Measurements from ENCODE around the gene POMP.
"Not testable (repeated sequence)": the region's sequence is repeated elsewhere in the genome, so short reads cannot be mapped to it uniquely, and the experiment has no call there.

The POMP gene

GRCh38 chr13:28637714-28638355, 21.1 kb upstream of the POMP start:
- DNase-seq (ENCODE audit: low spot score): no peak

DNA sequence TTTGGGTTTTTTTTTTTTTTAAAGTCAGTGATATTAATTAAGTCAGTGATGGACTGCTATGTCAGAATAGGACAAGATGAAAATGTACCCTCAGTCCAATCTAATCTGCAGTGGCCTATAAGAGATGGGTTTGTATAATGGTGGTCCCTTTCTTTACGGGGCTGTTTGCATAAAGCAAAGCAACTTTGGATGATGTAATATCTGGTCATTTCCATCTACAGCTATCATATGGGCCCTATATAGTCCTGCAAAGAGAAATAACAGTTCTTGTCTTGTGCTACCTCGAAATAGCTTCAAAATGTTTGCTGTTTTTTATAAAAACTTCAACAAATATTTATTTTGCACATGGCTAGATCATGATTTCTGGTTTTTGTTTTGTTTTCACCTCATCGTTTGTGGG, 20.2 kb upstream of the POMP start:
- no peak for DNase-seq (ENCODE audit: low spot score)

GRCh38 chr13:28640861-28641599, 17.9 kb upstream of the POMP start:
- no peak for DNase-seq (ENCODE audit: low spot score)

DNA sequence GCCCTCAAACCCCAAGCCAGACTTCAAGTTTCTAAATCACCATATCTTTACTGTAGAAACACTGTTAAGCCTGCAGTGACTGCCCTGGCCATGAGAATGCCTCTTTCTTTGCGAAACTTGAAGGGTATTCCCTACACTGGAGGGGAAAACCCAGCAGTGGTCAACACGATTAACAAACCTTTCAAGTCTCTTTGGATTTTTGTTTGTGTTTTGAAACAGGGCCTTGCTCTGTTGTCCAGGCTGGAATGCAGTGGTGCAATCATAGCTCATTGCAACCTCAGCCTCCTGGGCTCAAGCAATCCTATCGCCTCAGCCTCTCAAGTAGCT, 17.4 kb upstream of the POMP start:
- no peak for DNase-seq (ENCODE audit: low spot score)

- DNase-seq (ENCODE audit: low spot score): no peak
Observed at GRCh38 chr13:28650284-28650683, 8.6 kb upstream of the POMP start.

DNA sequence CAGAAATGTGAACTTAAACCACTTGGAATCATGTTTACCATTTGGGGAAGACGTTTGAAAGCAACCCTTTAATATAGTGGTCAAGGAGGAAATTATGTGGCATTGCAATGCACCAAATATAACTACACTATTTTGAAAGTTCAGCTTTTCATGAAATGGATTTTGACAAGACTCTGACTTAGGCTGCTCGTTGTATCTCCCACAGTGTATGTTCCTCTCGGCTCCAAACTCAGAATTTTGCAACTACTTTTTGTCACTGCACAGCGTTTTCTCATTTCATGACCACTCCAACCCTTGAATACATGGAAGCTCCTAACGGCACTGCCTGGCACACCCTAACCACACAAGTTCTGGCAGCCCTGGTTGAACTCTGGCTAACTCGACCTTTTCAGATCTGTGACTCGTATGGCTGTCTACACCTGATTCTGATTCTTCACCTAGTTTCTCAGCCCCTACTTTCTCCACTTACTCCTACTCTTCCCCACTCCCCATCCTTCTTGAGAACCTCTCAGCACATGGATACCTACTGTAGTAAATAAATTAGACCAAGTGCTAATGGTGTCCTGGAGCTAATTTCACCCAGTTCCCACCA, 7.0 kb upstream of the POMP start:
- no peak for DNase-seq (ENCODE audit: low spot score)

GRCh38 chr13:28653111-28653510, 5.8 kb upstream of the POMP start:
- no peak for DNase-seq (ENCODE audit: low spot score)

DNA sequence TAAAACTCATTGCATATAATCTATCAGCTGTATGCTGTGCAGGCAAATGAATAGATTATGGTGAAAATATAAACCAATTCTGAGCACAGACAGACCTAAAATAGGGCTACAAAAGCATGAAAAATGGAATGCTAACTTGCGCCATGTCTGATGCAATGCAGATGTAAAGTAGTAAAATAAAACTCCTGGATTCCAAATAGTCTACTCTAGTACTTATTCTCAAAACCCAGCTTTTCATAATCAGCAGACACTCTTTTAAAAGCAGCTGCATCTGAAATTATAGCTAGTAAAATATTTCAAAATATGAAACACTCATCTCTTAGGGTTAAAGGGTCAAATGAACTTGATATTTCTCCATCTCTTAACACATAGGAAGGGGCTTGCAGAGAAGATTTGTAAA, 4.7 kb upstream of the POMP start:
- no peak for DNase-seq (ENCODE audit: low spot score)

GRCh38 chr13:28655561-28655960, 3.4 kb upstream of the POMP start:
- DNase-seq (ENCODE audit: low spot score): peak; percentile 53

GRCh38 chr13:28657784-28658538, 969 bp upstream of the POMP start:
- no peak for DNase-seq (ENCODE audit: low spot score)

DNA sequence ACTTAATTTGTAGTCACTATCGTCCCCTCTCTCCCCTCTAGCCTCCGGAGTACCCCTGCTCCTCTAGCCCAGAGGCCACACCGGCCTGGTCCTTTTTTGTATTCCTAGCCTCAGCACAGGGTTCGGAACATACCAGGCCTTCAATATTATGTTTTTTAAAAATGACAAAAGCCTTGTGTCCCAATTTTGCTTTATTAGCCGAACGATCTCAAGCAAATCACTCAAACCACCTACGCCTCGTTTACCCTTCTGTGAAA, 463 bp upstream of the POMP start:
- peak; percentile 24 for DNase-seq (ENCODE audit: low spot score)

DNA sequence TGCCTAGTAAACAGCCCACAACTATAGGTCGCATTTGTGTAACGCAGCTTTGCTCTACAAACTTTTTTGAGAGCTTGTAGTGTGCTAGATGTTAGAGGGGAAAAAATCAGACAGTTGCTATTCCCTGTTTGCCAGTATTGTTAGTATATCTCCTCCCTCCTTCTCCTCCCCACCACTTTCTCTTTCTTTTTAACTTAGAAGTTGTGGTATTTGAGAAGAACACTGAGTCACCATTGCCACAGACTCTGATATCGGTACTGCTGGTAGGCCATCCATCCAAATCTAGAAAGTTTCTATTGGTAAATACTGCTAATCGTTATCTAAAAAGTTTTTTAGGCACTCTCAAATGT, 666 bp downstream of the POMP start:
- DNase-seq (ENCODE audit: low spot score): peak; percentile 47

DNA sequence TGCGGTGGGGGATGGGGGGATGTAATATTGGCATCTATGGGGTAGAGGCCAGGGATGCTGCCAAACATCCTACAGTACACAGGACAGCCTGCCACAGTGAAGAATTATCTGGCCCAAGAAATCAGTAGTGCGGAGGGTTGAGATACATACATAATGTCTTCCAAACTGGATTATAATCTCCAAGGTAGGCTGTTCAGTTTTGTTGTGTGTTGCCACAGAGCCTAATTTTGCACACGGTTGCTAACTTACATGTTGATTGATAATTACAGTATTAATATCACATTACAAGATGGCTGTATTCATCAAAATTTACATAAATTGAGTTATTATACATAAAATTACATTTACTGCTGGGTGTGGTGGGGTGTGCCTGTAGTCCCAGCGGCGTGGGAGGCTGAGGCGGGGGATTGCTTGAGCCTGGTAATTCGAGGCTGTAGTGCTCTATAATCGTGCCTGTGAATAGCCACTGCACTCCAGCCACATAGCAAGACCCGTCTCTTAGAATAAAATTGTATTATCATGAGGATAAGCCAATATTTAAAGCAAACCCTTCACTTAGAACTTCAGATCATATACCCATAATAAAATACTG, 8.1 kb downstream of the POMP start:
- no peak for DNase-seq (ENCODE audit: low spot score)

- DNase-seq (ENCODE audit: low spot score): no peak
Observed at GRCh38 chr13:28671126-28671792, 12.3 kb downstream of the POMP start.

DNA sequence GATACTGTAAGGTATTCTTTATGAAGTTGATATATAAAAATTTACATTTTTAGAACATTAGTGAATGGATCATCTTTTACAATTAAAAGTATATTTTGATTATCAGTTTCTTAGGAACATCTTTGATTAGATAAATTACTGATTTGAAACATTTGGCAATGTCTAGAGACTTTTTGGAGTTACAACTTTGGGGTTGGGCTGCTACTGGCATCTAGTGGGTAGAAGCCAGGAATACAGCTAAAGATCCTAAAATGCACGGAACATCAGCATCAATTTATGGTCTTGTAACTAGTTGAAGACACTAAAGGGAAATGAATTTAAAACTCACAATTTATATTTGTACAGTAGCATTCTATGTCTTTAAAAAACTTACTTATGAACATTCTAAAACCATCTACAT, 19.9 kb downstream of the POMP start:
- DNase-seq (ENCODE audit: low spot score): no peak

DNA sequence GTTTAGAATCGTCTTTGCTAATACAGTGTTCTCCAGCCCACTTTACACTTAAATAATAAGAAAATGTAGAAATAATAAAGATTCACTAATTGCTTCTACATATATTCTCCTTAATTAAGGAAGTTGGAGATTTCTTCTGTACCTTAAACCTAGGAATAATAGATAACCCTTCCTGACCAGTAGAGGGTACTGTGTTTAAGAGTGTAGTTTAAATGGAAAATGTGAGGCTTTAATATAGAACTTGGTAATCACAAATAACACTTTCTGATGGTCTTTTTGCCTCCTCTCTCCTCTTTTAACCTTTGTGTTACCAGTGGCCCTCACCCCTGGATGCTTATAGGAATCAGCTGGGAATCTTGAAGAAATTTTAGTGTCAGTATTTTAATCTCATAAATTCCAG, 20.7 kb downstream of the POMP start:
- peak; percentile 29 for DNase-seq (ENCODE audit: low spot score)

DNA sequence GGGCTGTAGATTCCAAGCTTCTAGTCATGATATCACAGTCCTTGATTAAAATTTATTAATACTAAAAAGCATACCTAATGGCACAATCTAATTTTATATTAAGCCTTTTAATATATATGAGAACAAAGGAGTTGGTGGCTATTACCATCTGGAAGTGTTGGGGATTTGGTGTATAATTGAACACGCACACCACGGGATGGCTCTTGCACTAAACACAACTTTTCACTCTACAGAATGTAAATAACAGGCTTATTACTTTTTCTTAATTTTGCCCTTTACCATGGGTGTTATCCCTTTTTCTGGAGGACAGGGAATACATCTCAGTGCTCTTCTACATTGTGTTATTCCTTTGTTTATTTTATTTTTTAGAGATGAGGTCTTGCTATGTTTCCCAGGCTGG, 21.6 kb downstream of the POMP start:
- no peak for DNase-seq (ENCODE audit: low spot score)

- not testable (repeated sequence) for DNase-seq (ENCODE audit: low spot score)
Observed at GRCh38 chr13:28683169-28683568, 24.2 kb downstream of the POMP start.

DNA sequence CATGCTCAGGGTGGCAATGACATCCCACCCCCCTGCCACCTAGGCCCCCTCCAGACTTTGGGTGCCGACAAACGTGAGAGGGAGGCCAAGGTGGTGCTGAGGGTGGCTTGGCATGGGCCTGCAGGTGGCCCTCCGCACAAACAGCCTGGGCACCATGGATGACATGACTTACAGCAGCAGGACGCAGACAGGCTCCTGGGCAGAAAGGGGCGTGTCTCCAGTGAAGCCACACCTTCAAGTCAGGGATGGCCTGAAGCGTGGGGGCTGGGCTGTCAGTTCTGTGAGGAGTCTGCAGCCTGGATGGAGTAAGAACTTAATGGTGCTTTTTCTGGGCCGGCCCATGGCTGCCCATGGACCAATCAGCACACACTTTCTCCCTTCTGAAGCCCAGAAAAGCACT, 25.3 kb downstream of the POMP start:
- no peak for DNase-seq (ENCODE audit: low spot score)

- no peak for DNase-seq (ENCODE audit: low spot score)
Observed at GRCh38 chr13:28685114-28685513, 26.2 kb downstream of the POMP start.

DNA sequence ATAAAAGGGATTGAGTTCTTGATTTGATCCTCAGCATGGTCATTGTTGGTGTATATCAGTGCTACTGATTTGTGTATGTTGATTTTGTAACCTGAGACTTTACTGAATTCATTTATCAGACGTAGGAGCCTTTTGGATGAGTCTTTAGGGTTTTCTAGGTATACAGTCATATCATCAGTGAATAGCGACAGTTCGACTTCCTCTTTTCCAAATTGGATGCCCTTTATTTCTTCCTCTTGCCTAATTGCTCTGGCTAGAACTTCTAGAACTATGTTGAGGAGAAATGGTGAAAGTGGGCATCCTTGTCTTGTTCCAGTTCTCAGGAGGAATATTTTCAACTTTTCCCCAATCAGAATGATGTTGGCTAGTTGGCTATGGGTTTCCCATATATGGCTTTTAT, 27.0 kb downstream of the POMP start:
- no peak for DNase-seq (ENCODE audit: low spot score)
